ENCODE data around the gene ZDHHC7.

Gene ZDHHC7

GRCh38 chr16:85028685-85029407 is 17.5 kb upstream of the ZDHHC7 start:
- Histone ChIP-seq H3K27ac (ENCODE audit: low read depth, low read length, poor library complexity, severe bottlenecking) (no peak overlapping the region), H3K4me1 (ENCODE audit: insufficient read depth, low read length, severe bottlenecking) (peaks cover 35% of the 10 kb centered on the region), H3K9me3 (ENCODE audit: low read length) (no peaks in the 10 kb centered on the region), H3K27me3 (ENCODE audit: insufficient read depth, low read length) (peaks cover 5% of the 10 kb centered on the region; the same call in 1 of the 2 replicates), H3K36me3 (ENCODE audit: insufficient read depth, low read length) (no peaks in the 10 kb centered on the region), H4K20me1 (ENCODE audit: insufficient read depth, low read length) (no peaks in the 10 kb centered on the region), H3K9me2 (ENCODE audit: low read depth, low read length) (no peaks in the 10 kb centered on the region), H3K4me2 (ENCODE audit: low read length) (peak overlapping the region; percentile 71), H3F3A (ENCODE audit: insufficient read depth, low read length) (peaks cover 7% of the 10 kb centered on the region; the same call in 1 of the 2 replicates), H3K4me3 (ENCODE audit: low read depth, low read length, poor library complexity, severe bottlenecking) (peak overlapping the region; percentile 67), H3K9ac (ENCODE audit: low read length) (no peak overlapping the region; the same call in 1 of the 2 replicates), H2AFZ (ENCODE audit: low read length) (no peak overlapping the region), H3K79me2 (ENCODE audit: insufficient read depth, low read length) (no peaks in the 10 kb centered on the region)
- TF ChIP-seq EZH2 (IDR thresholded peaks at IDR 0.05; ENCODE audit: borderline replicate concordance, low read length) (no peak), CTCF (IDR thresholded peaks at IDR 0.05; ENCODE audit: low read length) (no peak)

GRCh38 chr16:85027958-85028684 is 16.8 kb upstream of the ZDHHC7 start:
- peak overlapping the region; percentile 67 for H3K4me3 ChIP-seq (ENCODE audit: low read depth, low read length, poor library complexity, severe bottlenecking)
- H3K36me3 ChIP-seq (ENCODE audit: insufficient read depth, low read length): no peaks in the 10 kb centered on the region
- H3F3A ChIP-seq (ENCODE audit: insufficient read depth, low read length): peaks cover 7% of the 10 kb centered on the region; the same call in 1 of the 2 replicates
- TF ChIP-seq CTCF (IDR thresholded peaks at IDR 0.05; ENCODE audit: low read length) (peak; percentile 37; the same call in 1 of the 2 replicates), EZH2 (IDR thresholded peaks at IDR 0.05; ENCODE audit: borderline replicate concordance, low read length) (no peak)
- no peaks in the 10 kb centered on the region for H4K20me1 ChIP-seq (ENCODE audit: insufficient read depth, low read length)
- H2AFZ ChIP-seq (ENCODE audit: low read length): no peak overlapping the region
- H3K27ac ChIP-seq (ENCODE audit: low read depth, low read length, poor library complexity, severe bottlenecking): no peak overlapping the region
- peak overlapping the region; percentile 71 for H3K4me2 ChIP-seq (ENCODE audit: low read length)
- peak overlapping the region; percentile 65 for H3K9ac ChIP-seq (ENCODE audit: low read length)
- H3K4me1 ChIP-seq (ENCODE audit: insufficient read depth, low read length, severe bottlenecking): peaks cover 35% of the 10 kb centered on the region
- H3K9me2 ChIP-seq (ENCODE audit: low read depth, low read length): no peaks in the 10 kb centered on the region
- H3K79me2 ChIP-seq (ENCODE audit: insufficient read depth, low read length): no peaks in the 10 kb centered on the region
- no peaks in the 10 kb centered on the region for H3K9me3 ChIP-seq (ENCODE audit: low read length)
- H3K27me3 ChIP-seq (ENCODE audit: insufficient read depth, low read length): peaks cover 5% of the 10 kb centered on the region; the same call in 1 of the 2 replicates

GRCh38 chr16:85027349-85027957 is 16.1 kb upstream of the ZDHHC7 start, which contains the start of gene KIAA0513:
KIAA0513 (plus strand) TSS chr16:85027795; CDS start chr16:85067072, 39,277 bp downstream.
- peak within 1 kb of the TSS; percentile 67 for H3K4me3 ChIP-seq (ENCODE audit: low read depth, low read length, poor library complexity, severe bottlenecking)
- H3K4me1 ChIP-seq (ENCODE audit: insufficient read depth, low read length, severe bottlenecking): peaks cover 35% of the 10 kb centered on the region
- peaks cover 5% of the 10 kb centered on the region; the same call in 1 of the 2 replicates for H3K27me3 ChIP-seq (ENCODE audit: insufficient read depth, low read length)
- no peaks in the 10 kb centered on the region for H3K9me2 ChIP-seq (ENCODE audit: low read depth, low read length)
- TF ChIP-seq CTCF (IDR thresholded peaks at IDR 0.05; ENCODE audit: low read length) (peak; percentile 29; the same call in 1 of the 2 replicates), EZH2 (IDR thresholded peaks at IDR 0.05; ENCODE audit: borderline replicate concordance, low read length) (no peak)
- peak within 1 kb of the TSS; percentile 71 for H3K4me2 ChIP-seq (ENCODE audit: low read length)
- 0 out of 2 replicates have a peak, but pooled peaks cover 3% of the 10 kb centered on the region for H3K9me3 ChIP-seq (ENCODE audit: low read length)
- H3K27ac ChIP-seq (ENCODE audit: low read depth, low read length, poor library complexity, severe bottlenecking): no peak within 1 kb of the TSS
- H3K36me3 ChIP-seq (ENCODE audit: insufficient read depth, low read length): no peaks in the 10 kb centered on the region
- H3F3A ChIP-seq (ENCODE audit: insufficient read depth, low read length): peaks cover 7% of the 10 kb centered on the region; the same call in 1 of the 2 replicates
- H2AFZ ChIP-seq (ENCODE audit: low read length): peak within 1 kb of the TSS; percentile 60
- H3K9ac ChIP-seq (ENCODE audit: low read length): peak within 1 kb of the TSS; percentile 65
- no peaks in the 10 kb centered on the region for H4K20me1 ChIP-seq (ENCODE audit: insufficient read depth, low read length)
- no peaks in the 10 kb centered on the region for H3K79me2 ChIP-seq (ENCODE audit: insufficient read depth, low read length)

Data from OCI-LY1 (cell line).